Activated naive CD4-positive, alpha-beta T cell treated with anti-CD3 and anti-CD28 coated beads, Interleukin-2, amount 50 U/mL, for 72 hours (primary cell): ENCODE results near the gene PRIMA1. TPM values are rescaled to one million over a fixed set of nuclear protein-coding genes. Genes with fewer than 3 reads are reported as not detected.

Experiments
- ATAC-seq, 2 donors: fragments of 150-1000 bp; cut with Tn5 transposase; 2 replicates each; pipeline ENCODE4 v1.10.0; 2021; ENCODE audit warnings: mild to moderate bottlenecking in 2 of 2, moderate library complexity in 2 of 2
- DNase-seq, 2 donors: peaks; one replicate each; pipeline ENCODE4 v3.0.0; 2021 to 2022; ENCODE audit warnings: low spot score in 2 of 2
- H3K27ac Mint-ChIP-seq, 2 donors: one replicate each; pipeline ENCODE4 v1.8.0; 2022; ENCODE audit warnings: mild to moderate bottlenecking in 2 of 2, mixed read lengths in 2 of 2
- H3K36me3 Mint-ChIP-seq, 2 donors: one replicate each; pipeline ENCODE4 v1.8.0; 2022; ENCODE audit warnings: mixed read lengths in 2 of 2
- H3K9me3 Mint-ChIP-seq, 2 donors: one replicate each; pipeline ENCODE4 v1.8.0; 2022; ENCODE audit warnings: mixed read lengths in 2 of 2
- total RNA-seq, 2 donors: library from RNA; stranded (reverse); gene quantifications; one replicate each; pipeline ENCODE4 v1.2.3, GENCODE V29; 2022

PRIMA1 gene
- total RNA-seq, 2 donors from 2014 or later: not detected

GRCh38 chr14:93803408-93804318 is 15.4 kb upstream of the PRIMA1 start:
- H3K36me3 Mint-ChIP-seq: peaks cover 0 to 9% of the 10 kb centered on the region in 2 donors
- DNase-seq (no peak), ATAC-seq (no peak)
- H3K9me3 Mint-ChIP-seq: peaks cover 7 to 8% of the 10 kb centered on the region in 2 donors
- no peak overlapping the region for H3K27ac Mint-ChIP-seq

- Mint-ChIP-seq H3K9me3 (no peaks in the 10 kb centered on the region), H3K27ac (no peak overlapping the region), H3K36me3 (no peaks in the 10 kb centered on the region)
- ATAC-seq (no peak), DNase-seq (no peak)
These were observed 12.0 kb upstream of the PRIMA1 start for GRCh38 chr14:93799989-93800921.

GRCh38 chr14:93799617-93799988 is 11.3 kb upstream of the PRIMA1 start:
- H3K9me3 Mint-ChIP-seq: no peaks in the 10 kb centered on the region
- DNase-seq: no peak
- no peaks in the 10 kb centered on the region for H3K36me3 Mint-ChIP-seq
- no peak overlapping the region for H3K27ac Mint-ChIP-seq
- no peak for ATAC-seq

- Mint-ChIP-seq H3K9me3 (peaks cover 0 to 5% of the 10 kb centered on the region in 2 donors), H3K36me3 (no peaks in the 10 kb centered on the region), H3K27ac (no peak overlapping the region)
- ATAC-seq: no peak
- no peak for DNase-seq
These were observed 9.3 kb upstream of the PRIMA1 start for GRCh38 chr14:93797536-93797935.

GRCh38 chr14:93797071-93797470 is 8.8 kb upstream of the PRIMA1 start:
- DNase-seq: no peak
- Mint-ChIP-seq H3K27ac (no peak overlapping the region), H3K36me3 (no peaks in the 10 kb centered on the region), H3K9me3 (peaks cover 0 to 5% of the 10 kb centered on the region in 2 donors)
- ATAC-seq: no peak

GRCh38 chr14:93794756-93795155 is 6.5 kb upstream of the PRIMA1 start:
- H3K27ac Mint-ChIP-seq: no peak overlapping the region
- no peaks in the 10 kb centered on the region for H3K36me3 Mint-ChIP-seq
- DNase-seq (no peak), ATAC-seq (no peak)
- H3K9me3 Mint-ChIP-seq: peaks cover 0 to 5% of the 10 kb centered on the region in 2 donors

GRCh38 chr14:93793555-93794324 is 5.5 kb upstream of the PRIMA1 start:
- H3K27ac Mint-ChIP-seq: peak overlapping the region in 1 of 2 donors; percentile 20
- ATAC-seq: no peak
- H3K9me3 Mint-ChIP-seq: peaks cover 0 to 5% of the 10 kb centered on the region in 2 donors
- no peak for DNase-seq
- no peaks in the 10 kb centered on the region for H3K36me3 Mint-ChIP-seq

GRCh38 chr14:93792391-93792790 is 4.1 kb upstream of the PRIMA1 start:
- Mint-ChIP-seq H3K27ac (no peak overlapping the region), H3K36me3 (no peaks in the 10 kb centered on the region), H3K9me3 (peaks cover 0 to 5% of the 10 kb centered on the region in 2 donors)
- DNase-seq (no peak), ATAC-seq (no peak)

GRCh38 chr14:93790966-93791365 is 2.7 kb upstream of the PRIMA1 start:
- H3K36me3 Mint-ChIP-seq: no peaks in the 10 kb centered on the region
- ATAC-seq (no peak), DNase-seq (no peak)
- no peak overlapping the region for H3K27ac Mint-ChIP-seq
- H3K9me3 Mint-ChIP-seq: peaks cover 0 to 5% of the 10 kb centered on the region in 2 donors

- DNase-seq (no peak), ATAC-seq (no peak)
- peaks cover 0 to 4% of the 10 kb centered on the region in 2 donors for H3K9me3 Mint-ChIP-seq
- H3K27ac Mint-ChIP-seq: no peak overlapping the region
- H3K36me3 Mint-ChIP-seq: no peaks in the 10 kb centered on the region
These were observed 1.2 kb upstream of the PRIMA1 start for GRCh38 chr14:93789228-93790130.

GRCh38 chr14:93788543-93789227 is 400 bp upstream of the PRIMA1 start:
- no peaks in the 10 kb centered on the region for H3K36me3 Mint-ChIP-seq
- no peaks in the 10 kb centered on the region for H3K9me3 Mint-ChIP-seq
- ATAC-seq (peak in 1 of 2 donors; percentile 37), DNase-seq (no peak)
- no peak overlapping the region for H3K27ac Mint-ChIP-seq

GRCh38 chr14:93787465-93788292 is 606 bp downstream of the PRIMA1 start:
- H3K9me3 Mint-ChIP-seq: no peaks in the 10 kb centered on the region
- no peaks in the 10 kb centered on the region for H3K36me3 Mint-ChIP-seq
- no peak for DNase-seq
- ATAC-seq: peak in 1 of 2 donors; percentile 30
- H3K27ac Mint-ChIP-seq: no peak overlapping the region

- H3K27ac Mint-ChIP-seq: no peak overlapping the region
- no peak for DNase-seq
- no peaks in the 10 kb centered on the region for H3K36me3 Mint-ChIP-seq
- no peaks in the 10 kb centered on the region for H3K9me3 Mint-ChIP-seq
- no peak for ATAC-seq
These were observed 2.9 kb downstream of the PRIMA1 start for GRCh38 chr14:93785423-93785822.

GRCh38 chr14:93784878-93785277 is 3.4 kb downstream of the PRIMA1 start:
- Mint-ChIP-seq H3K9me3 (no peaks in the 10 kb centered on the region), H3K36me3 (no peaks in the 10 kb centered on the region), H3K27ac (no peak overlapping the region)
- ATAC-seq: no peak
- DNase-seq: no peak
